COLO829 (cell line): ENCODE data around the gene SEZ6L.

ENCODE experiments used
- DNase-seq: peaks from one replicate; pipeline ENCODE4 v3.0.0; 2012; ENCODE audit warnings: low spot score

Gene SEZ6L

DNA sequence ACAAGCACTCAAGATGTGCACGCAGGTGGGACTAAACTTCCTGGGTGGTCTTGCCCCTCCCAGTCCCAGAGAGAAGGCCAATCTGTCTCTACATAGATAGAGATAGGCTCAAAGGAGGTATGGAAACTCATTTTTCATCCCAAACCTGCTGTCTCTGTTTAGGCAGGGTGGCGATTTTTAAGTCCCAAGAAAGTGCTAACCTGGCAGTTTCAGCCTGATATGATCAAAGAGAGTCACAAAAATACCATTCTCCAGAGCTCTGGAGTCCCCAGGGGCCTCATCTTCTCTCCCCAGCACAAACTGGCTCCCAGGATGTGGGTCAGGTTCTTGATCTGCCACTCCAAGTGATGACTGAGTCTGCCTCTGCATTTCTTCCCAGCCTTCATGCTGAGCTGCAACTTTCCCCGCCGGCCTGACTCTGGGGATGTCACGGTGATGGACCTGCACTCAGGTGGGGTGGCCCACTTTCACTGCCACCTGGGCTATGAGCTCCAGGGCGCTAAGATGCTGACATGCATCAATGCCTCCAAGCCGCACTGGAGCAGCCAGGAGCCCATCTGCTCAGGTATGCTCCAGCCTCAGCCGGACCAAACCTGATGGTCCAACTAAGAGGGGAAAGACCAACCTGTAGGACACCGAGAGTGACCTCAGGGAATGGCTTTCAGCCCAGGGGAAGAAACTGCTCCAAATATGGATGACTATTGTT lies 129.5 kb downstream of the SEZ6L start:
- no peak for DNase-seq

DNA sequence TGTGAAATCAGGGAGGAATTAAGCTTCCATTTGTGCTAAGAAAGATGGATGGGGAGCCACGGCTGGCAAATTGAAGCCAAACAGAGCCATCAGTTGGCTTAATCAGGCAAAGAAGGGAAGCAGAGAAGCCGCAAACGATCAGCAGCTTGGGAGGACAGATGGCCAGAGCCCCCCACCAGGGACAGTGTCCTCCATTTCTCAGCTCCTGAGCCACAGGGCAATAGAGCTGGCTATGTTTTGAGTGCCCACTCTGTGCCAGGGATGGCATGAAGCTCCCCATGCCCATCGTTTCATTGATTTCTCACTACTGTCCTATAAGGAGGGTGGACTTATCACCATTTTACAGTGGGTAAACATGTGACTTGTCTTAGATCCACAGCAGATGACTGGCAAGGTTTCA lies 133.5 kb downstream of the SEZ6L start:
- DNase-seq = no peak

DNA sequence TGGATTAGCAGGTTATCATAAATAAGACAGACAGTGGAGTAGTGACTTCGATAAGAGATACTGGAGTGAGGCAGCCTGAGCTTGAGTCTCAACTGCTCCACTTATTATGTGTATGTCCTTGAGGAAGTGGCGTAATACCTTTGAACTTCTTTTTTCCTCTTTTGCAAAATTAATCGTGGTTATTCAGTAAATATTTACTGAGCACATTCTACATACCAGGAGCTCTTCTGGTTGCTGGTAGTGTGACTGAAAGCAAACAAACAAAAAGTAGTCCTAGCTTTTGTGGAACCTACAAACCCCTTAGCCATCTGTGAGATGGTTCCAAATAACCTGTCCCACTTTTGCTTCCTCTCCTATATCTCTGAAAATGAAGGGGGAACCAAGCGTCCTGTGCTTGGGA lies 134.2 kb downstream of the SEZ6L start:
- DNase-seq = no peak

DNA sequence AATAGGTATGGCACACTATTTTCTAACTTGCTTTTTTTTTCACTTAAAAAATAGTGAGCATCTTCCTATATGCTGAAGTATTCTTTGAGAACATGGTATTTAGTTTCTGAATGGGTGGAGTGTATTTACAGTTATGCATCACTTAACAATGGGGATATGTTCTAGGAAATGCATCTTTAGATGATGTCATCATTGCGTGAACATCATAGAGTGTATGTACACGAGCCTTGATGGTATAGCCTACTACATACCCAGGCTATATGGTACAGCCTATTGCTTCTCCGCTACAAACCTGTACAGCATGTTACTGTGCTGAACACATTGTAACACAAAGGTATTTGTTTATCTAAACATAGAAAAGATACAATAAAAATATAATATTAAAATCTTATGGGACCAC lies 135.5 kb downstream of the SEZ6L start:
- no peak for DNase-seq

DNA sequence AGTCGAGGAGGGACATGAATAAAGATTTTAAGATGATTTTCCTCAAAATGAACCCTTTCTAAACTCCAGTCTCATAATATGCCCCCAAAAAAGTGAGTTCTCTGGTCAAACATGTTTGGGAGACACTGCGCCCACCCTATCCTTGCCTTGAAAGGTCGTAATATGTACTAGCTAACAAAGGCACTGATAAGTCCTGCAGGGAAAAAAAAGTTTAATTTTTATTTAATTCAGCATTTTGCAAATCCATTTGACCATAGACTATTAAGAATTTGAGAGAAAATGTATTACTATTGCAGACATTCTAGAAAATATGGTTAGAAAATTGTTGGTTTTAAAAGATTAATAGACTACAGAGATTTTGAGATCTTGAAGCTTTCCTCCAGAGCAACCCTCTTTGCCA lies 139.2 kb downstream of the SEZ6L start:
- DNase-seq = no peak

DNA sequence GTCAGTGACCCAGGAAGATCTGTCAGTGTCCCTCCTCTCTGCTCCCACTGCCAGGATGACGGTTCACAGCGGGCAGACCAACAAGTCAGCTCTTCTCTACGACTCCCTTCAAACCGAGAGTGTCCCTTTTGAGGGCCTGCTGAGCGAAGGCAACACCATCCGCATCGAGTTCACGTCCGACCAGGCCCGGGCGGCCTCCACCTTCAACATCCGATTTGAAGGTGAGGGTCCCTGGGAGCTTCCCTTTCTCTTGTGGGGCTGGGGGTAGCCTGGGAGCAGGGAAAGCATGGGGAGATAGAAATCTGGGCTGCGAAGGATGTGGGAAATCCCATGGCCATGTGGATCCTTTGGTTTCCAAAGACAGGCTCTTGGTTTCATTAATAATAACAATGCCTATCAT lies 141.4 kb downstream of the SEZ6L start:
- DNase-seq = no peak

DNA sequence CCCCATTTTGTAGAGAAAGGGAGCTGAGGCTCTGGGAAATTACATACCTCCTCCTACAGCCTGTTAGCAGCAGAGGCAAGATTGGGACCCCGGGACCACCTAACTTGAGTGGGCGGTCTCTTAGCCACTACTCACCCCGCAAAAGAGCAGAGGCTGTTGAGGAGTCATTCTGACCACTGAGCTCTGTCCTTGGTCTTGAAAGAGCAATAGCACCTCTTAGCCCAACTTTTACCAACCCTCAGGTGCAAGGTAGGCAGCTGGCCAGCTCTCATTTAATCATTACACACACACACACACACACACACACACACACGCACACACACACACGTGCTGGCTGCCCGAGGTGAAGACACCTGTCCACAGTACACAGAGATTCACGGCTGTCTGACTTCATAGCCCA lies 144.0 kb downstream of the SEZ6L start:
- DNase-seq = no peak

DNA sequence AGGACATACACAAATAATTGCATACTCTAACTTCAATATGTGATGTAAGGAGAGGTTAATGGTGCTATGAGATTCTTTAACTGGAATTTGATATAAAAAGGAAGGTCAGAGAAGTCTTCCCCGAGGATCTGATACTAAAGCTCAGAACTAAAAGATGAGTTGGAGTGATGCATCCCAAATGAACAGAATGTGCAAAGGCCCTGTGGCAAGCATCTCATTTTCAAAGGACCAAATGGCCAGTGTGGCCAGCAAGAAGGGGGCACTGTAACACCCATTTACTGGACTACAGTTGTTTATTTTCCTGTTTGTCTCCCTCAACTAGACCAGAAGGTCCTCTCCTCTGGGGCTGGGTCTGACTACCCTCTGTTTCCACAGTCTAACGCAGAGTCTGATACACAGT lies 144.9 kb downstream of the SEZ6L start:
- DNase-seq = no peak

DNA sequence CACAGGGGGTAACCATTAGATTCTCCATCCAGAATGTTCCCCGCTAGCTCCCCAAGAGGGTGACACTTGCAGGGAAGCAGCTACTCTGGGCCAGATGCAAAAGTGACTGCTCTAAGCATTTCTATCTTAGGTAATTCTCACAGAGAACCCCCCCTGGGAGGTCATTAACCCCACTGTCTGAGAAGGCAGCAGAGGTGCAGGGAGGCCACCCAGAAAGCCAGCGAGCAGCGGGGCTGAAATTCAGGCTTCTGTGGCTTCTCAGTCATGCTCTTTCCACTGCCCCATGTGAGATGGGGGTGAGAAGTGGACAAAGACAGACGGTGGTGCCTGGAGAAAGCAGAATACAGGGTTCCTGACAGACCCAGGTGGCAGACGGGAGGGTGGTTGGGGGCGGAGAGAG lies 145.4 kb downstream of the SEZ6L start:
- DNase-seq = no peak

DNA sequence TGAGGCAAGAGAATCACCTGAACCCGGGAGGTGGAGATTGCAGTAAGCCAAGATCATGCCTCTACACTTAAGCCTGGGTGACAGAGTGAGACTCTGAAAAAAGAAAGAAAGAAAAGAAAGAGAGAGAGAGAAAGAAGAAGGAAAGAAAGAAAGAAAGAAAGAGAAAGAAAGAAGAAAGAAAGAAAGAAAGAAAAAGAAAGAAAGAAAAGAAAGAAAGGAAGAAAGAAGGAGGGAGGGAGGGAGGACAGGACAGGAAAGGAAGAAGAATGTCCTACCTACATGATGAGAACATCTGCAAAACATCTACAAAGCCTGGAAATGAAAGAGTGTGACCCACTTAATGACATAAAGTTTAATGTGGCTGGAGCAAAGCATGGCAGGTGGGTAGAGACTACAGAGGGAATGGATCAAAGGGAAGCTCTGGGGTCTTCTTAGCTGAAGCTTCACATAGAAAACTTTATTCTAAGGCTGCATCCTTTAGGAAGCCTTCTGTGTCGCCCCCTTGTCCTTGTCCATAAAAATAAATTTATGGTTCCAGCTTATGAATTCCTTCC lies 147.5 kb downstream of the SEZ6L start:
- no peak for DNase-seq

DNA sequence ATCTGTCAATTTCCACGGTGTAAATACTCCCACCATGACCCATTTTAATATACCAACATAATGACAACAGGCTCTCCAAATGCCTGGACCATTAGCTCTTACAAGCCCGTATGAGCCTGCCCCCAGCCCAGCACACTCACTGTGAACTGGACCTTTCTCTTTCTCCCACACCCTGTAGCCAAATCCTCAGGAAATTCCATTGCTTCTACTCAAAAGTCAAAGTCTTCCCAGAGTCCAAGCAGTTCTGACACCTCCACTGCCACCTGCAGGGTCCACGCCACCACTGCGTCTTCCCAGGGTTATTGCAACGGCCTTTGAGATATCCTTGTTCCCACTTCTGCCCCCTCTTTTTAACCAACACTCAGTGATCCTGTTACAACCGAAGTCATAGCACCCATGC lies 149.7 kb downstream of the SEZ6L start:
- DNase-seq = no peak

DNA sequence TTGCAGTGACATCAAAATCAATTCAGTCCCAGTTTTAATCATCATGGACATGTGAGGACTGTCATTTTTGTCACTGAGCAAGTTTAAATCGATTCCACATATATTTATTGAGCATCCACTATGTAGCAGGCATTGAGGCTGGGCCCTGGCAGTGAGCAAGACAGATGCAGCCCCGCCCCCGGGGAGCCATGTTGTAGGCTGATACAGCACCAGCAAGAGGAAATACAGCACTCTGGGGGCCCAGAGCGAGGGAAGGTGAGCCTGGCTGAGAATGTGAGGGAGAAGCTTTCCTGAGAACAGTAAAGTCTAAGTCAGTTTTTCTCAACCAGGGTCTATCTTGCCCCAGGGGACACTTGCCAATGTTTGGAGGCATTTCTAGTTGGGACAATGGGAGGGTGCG lies 151.2 kb downstream of the SEZ6L start:
- DNase-seq = no peak

DNA sequence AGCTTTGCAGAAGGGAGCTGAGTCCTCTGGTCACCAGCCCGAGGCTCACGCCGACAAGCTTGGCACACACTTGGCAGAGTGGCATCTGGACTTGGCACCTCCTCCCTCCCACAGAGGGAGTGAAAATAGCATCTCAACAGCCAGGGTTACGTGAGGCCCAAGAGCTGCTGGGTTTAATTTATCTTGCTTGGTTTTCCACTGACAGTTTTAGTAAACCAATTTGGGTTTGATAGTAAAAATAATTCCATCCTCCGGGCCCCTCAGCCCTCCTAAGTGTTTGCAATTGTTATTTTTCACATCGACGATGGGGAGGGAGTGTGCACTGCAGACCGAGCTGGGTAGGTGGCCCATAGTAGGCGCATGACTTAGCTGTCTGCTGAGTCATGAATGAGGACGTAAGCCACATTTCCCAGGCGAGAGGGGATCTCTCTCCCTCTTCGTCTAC lies 152.2 kb downstream of the SEZ6L start:
- no peak for DNase-seq

DNA sequence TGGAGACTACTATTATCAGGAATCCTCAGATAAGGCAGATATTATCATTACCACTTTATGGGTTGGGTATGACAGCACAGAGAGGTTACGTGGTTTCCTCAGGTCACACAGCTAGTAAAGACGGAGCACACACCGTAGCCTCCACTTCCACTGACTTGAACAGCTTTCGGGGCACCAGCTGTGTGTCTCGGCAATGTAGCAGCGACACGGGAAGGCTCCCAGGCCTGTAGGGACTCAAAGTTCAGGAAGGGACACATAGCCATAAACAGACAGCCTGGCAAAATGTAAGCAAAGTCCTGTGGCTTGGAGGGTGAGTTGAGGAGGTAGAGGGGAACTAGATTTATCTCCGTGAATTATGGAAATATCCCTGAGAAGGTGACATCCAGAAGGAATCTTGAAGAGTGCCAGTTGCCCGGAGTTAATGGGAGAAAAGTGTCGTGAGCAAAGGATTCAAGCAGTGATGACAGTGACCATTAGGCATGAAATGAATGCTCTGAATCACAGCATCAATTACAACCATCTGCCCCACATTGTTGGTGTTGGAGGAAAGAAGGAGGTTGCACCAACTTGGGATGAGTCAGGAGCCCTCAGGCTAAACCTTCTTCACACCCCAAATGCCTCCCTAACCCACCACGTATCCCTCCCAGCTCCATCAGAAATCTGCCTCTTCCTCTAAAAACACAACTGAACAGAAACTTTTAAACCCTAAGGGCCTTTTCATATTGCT lies 153.1 kb downstream of the SEZ6L start:
- DNase-seq = peak; percentile 31

DNA sequence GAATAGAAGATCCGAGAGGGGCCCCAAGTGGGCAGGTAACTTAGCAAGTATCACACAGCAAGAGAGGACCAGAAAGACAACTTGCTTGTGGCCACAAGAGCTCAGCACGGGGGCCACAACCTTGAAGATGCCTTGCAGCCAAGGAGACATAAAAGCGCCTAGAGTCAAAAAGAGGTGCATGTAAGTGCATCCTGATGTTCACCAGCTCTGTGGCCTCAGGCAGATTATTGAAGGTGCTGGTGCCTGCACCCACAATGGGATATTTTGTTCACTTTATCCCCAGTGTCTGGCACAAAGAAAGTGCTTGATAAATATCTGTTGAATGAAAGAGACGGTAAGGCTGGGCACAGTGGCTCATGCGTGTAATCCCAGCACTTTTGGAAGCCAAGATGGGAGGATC lies 153.8 kb downstream of the SEZ6L start:
- peak; percentile 13 for DNase-seq

DNA sequence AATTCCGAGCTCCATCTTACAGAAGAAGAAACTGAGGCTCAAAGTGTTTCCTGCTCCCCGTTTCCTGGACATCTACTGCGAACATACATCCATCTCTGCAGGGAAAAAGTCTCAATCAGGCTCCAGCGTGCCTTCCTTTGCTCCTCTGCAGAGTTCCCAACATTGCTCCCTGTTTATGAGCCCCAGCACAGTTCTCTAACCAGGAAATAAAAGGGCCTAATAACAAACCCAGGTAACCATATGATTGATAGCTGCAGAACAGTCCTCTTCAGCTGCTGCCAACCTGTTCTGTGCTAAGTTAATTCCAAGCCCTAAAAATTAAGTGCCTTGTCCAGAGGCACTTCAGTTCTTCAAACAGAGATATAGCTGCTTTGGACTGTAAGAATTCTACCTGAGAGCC lies 154.9 kb downstream of the SEZ6L start:
- DNase-seq = no peak

DNA sequence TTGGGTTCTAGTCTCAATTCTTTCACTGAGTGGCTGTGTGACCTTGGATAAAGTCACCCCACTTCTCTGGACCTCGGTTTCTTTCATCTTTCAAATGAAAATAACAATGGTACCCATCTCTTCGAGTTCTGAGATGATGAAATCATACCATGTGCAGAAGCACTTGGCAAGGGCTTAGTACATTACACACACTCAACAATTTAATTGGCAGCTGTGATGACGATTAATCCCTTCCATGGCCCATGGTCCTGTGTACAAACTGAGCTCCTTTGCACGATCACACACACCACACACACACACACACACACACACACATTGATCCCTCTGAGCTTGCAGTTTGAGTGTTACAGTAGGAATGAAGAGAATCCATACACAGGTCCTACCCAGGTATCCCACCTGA lies 156.4 kb downstream of the SEZ6L start:
- DNase-seq = no peak

DNA sequence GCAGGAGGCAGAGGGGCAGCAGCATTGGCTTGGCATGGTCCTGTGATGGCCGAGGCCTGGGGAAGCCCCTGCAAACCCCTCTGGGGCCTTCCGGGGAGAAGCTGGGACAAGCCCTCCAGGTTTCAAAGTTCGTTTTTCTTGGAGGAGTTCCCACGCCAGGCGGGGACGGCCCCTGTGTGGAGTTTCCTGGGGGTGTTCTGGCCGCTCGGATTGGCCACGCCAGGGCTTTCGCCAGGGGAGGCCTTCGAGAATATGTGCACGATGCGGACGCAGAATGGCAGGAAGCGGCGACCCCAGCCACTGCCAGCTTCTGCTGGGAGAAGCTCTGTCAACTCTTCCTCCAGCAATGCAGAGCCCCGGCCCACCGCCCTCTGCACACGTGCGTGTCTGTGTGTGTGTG lies 157.5 kb downstream of the SEZ6L start:
- no peak for DNase-seq

DNA sequence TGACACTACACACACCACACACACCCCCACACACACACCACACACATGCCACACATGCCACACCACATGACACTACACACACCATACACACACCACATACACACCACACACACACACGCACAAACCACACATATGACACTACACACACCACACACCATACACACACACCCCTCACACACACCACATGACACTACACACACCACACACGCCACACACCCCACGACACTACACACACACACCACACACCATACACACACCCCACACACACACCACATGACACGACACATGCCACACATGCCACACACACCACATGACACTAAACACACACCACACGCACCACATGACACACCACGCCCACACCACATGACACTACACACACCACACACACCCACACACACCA lies 158.0 kb downstream of the SEZ6L start:
- no peak for DNase-seq

DNA sequence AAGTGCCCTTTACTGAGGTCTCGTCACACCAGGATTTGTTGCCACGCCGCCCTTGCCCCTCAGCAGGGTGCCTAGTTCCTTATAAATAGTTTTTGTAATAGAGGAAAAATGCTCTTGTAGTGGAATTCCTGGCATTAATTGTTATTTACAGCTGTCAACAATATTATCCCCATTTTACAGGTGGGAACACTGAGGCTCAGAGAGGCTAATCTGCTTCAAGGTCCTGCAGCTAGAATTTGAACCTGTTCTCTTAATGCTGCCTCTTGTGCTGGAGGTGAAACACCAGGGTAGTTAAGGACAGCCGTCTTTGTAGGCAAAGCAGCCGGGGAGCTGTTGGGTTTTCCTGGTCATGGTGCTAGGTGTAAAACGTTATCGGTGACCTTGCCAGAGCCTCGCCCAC lies 159.0 kb downstream of the SEZ6L start:
- DNase-seq = no peak

DNA sequence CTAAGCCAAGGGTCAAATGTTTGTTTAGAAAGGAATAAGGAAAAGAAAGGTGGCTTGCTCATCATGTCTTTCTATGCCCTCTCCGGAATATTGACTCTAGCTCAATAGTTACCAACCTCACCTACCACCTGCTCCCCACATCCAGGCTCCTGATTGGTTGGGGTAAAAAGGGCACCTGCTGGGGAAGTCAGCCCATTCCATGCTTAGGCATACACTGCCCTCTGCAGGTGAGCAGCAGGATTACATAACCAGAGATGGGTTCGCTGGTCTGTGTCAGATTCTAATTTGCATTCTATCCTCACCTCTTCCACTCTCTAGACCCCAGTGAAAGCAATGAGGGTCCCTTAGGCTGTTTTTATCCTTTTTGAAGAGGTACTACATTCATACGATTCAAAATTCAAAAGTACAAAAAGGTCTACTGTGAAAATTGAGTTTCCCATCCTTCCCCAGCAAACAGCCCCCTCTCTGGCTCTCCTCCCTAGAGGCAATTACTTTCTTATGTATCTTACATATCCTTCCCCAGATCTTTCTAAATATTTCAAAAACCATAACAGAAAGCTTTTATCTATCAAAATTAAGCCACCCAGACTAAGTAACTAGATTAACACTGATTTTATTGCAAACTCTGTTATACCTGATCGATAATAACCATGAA lies 161.8 kb downstream of the SEZ6L start:
- DNase-seq = peak; percentile 84

DNA sequence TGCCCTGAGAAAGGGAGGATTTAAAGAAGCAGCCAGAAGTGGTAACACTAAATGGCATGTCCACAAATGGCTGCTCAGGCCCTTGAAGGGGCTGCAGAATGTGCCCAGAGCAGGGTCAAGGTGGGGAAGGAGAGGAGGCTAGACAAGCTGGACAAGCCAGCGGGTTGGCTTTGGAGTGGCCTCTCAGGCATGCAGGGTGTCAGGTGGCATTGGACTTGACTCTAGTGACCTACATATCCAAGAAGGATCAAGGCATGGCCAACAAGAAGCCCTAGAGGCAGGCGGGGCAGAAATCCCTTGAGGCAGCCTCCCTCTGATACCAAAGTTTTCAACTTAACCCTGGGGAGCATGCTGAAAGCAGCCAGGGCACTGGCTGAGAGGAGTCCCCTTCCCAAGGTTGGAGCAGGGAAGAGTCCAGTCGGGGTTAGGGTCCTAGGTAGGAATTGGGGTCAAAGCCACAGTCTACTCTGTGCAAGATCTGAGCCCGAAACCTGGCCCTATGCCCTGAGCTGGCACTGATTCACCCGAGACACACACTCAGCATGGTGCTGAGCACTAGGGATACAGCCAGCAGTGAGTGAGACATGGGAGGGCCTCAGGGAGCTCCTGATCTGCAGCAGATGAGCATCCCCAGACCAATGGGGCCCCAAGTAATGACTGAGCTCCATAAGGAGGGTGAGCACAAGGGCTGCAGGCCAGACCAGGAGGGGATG lies 164.0 kb downstream of the SEZ6L start:
- DNase-seq = no peak
